ENCODE results near the gene DTYMK.
"Not testable (repeated sequence)": the region's sequence is repeated elsewhere in the genome, so short reads cannot be mapped to it uniquely, and the experiment has no call there.

DTYMK gene

DNA sequence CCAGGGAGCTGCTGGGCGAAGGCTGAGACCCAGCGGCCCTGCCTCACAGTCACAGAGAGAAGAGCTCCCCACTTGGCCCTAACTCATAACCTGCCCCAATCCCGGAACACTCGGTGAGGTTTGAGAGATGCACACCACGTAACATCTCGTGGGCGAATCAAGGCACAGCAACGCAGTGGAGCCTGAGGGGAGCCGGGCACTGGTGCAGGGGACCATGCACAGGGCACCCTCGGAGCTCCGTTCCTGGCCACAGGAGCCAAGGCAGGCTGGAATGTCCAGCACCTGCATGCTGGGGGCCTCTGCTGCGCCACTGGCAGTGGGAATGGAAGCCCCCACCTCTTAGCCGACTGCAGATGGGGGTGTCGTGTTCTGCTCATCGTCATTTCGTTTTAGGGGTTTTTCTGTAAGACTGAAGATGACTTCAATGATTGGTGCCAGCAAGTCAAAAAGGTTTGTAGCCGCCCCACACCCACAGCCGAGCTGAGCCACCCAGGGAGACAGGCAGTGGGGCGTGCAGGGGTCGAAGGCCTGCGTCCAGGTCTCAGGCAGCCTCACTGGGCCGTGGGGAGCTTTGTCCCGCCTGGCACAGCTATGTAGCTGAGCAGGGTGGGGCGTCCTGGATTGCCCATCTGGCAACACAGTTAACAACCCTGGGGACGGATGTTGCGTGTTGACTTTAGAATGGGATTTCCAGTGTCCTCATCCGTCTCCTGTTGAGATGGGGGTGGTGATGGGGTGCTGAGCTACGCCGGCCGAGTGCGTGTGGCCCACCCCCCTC is 16.1 kb downstream of the DTYMK start:
- DNase-seq (ENCODE audit: low read depth, low spot score) = no peak
- in situ Hi-C loops (cut with HindIII; ENCODE audit: low sequenced_read_pairs) = no loop called here
- TF ChIP-seq CTCF (IDR thresholded peaks at IDR 0.05; ENCODE audit: low read depth, low read length) = no peak
- H3K4me3 ChIP-seq (ENCODE audit: low read depth, low read length) = no peak overlapping the region

- in situ Hi-C loops (cut with HindIII; ENCODE audit: low sequenced_read_pairs) = no loop called here
- DNase-seq (ENCODE audit: low read depth, low spot score) = no peak
- H3K4me3 ChIP-seq (ENCODE audit: low read depth, low read length) = no peak overlapping the region
- no peak for TF ChIP-seq CTCF (IDR thresholded peaks at IDR 0.05; ENCODE audit: low read depth, low read length)
These were observed 17.8 kb downstream of the DTYMK start for GRCh38 chr2:241668839-241669238.

DNA sequence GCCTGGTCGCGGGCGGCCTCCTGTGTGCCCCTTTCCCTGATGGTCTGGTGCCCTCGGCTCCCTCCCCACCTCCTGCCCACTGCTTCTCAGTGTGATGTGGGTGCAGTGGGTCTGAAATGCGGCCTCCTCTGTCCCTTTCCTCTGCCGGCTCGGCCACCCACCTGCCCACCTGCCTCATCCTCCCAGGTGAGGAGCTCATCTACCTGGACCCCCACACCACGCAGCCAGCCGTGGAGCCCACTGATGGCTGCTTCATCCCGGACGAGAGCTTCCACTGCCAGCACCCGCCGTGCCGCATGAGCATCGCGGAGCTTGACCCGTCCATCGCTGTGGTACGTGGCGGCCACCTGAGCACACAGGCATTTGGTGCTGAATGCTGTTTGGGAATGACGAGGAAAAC is 18.3 kb downstream of the DTYMK start:
- in situ Hi-C loops (cut with HindIII; ENCODE audit: low sequenced_read_pairs) = no loop called here
- no peak for TF ChIP-seq CTCF (IDR thresholded peaks at IDR 0.05; ENCODE audit: low read depth, low read length)
- no peak overlapping the region for H3K4me3 ChIP-seq (ENCODE audit: low read depth, low read length)
- DNase-seq (ENCODE audit: low read depth, low spot score) = no peak

GRCh38 chr2:241666627-241667400 is 19.8 kb downstream of the DTYMK start:
- in situ Hi-C loops (cut with HindIII; ENCODE audit: low sequenced_read_pairs) = no loop called here
- peak; percentile 51 for DNase-seq (ENCODE audit: low read depth, low spot score)
- H3K4me3 ChIP-seq (ENCODE audit: low read depth, low read length) = no peak overlapping the region
- TF ChIP-seq CTCF (IDR thresholded peaks at IDR 0.05; ENCODE audit: low read depth, low read length) = no peak

DNA sequence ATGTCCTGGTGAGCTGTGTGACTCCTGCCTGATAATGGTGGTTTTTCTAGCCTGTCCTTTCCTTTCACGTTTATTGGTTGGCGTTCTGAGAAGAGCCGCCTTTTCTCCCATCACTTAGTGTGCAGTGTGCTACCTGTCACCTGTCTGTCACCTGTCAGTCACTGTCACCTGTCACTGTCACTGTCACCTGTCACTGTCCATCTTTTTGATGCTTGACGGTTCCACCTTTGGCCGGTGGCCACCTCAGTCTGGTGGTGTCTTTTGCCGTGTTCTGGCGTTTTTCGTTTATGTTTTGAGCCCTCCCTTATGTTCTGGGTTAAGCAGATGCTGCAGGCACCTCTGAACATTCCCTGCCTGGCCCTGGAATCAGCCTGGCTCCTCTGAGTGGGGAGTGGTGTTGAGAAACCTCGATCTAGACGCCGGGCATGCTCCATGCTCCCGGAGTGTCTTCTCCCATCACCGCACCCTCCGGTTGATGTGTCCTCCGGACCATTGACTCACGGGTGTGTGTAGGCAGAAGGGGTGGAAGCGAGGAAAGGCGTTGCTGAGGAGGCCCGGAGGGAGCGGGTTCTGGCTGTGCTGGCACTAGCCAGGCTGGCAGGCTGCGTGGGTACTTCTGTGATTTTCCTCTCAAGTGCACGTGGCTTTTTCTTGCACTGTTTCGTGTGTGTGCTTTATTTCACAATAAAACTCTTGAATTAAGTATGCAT is 20.7 kb downstream of the DTYMK start:
- in situ Hi-C loops (cut with HindIII; ENCODE audit: low sequenced_read_pairs) = no loop called here
- DNase-seq (ENCODE audit: low read depth, low spot score) = peak; percentile 11
- no peak for TF ChIP-seq CTCF (IDR thresholded peaks at IDR 0.05; ENCODE audit: low read depth, low read length)
- peak overlapping the region; percentile 9 for H3K4me3 ChIP-seq (ENCODE audit: low read depth, low read length)

DNA sequence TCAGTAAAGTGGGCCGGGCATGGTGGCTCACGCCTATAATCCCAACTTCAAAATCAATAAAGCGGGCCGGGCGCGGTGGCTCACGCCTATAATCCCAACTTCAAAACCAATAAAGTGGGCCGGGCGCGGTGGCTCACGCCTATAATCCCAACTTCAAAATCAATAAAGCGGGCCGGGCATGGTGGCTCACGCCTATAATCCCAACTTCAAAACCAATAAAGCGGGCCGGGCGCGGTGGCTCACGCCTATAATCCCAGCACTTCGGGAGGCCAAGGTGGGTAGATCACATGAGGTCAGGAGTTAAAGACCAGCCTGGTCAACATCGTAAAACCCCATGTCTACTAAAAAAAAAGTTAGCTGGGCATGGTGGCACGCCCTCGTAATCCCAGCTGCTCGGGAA is 23.9 kb downstream of the DTYMK start:
- in situ Hi-C loops (cut with HindIII; ENCODE audit: low sequenced_read_pairs); H3K4me3 ChIP-seq (ENCODE audit: low read depth, low read length); DNase-seq (ENCODE audit: low read depth, low spot score): not testable (repeated sequence)
